IPS DF 6.9 (cell line): Measurements from ENCODE around the gene ACTL10.

Experiments
- DNase-seq: peaks from one replicate; pipeline ENCODE4 v3.0.0-alpha.2; 2013; ENCODE audit warnings: low read depth, low spot score
- H3K27ac ChIP-seq: one replicate; pipeline ENCODE4 v1.5.1; 2013; ENCODE audit warnings: low read length, control low read depth
- H3K27me3 ChIP-seq: 2 replicates; pipeline ENCODE4 v1.6.1; 2013; ENCODE audit warnings: mild to moderate bottlenecking, low read length; ENCODE audit not compliant: control insufficient read depth, insufficient read depth
- H3K36me3 ChIP-seq: 2 replicates; pipeline ENCODE4 v1.6.1; 2013; ENCODE audit warnings: low read length; ENCODE audit not compliant: control insufficient read depth, insufficient read depth
- H3K4me1 ChIP-seq: 2 replicates; pipeline ENCODE4 v1.6.1; 2013; ENCODE audit warnings: low read length; ENCODE audit not compliant: control insufficient read depth, insufficient read depth
- H3K4me3 ChIP-seq: 2 replicates; pipeline ENCODE4 v1.5.1; 2013; ENCODE audit warnings: mild to moderate bottlenecking, low read length
- H3K9me3 ChIP-seq: 2 replicates; pipeline ENCODE4 v1.6.1; 2013; ENCODE audit warnings: low read length, inconsistent platforms; ENCODE audit not compliant: control insufficient read depth, insufficient read depth
- WGBS: extraction: QIAGEN DNeasy Blood & Tissue Kit; methylation state at CpG from one replicate; pipeline ENCODE4 v1.1.7; 2013; ENCODE audit warnings: mixed read lengths, missing lambda C conversion rate; ENCODE audit not compliant: insufficient read length, insufficient coverage; 5-methylcytosine and 5-hydroxymethylcytosine counted together

ACTL10 gene

DNA sequence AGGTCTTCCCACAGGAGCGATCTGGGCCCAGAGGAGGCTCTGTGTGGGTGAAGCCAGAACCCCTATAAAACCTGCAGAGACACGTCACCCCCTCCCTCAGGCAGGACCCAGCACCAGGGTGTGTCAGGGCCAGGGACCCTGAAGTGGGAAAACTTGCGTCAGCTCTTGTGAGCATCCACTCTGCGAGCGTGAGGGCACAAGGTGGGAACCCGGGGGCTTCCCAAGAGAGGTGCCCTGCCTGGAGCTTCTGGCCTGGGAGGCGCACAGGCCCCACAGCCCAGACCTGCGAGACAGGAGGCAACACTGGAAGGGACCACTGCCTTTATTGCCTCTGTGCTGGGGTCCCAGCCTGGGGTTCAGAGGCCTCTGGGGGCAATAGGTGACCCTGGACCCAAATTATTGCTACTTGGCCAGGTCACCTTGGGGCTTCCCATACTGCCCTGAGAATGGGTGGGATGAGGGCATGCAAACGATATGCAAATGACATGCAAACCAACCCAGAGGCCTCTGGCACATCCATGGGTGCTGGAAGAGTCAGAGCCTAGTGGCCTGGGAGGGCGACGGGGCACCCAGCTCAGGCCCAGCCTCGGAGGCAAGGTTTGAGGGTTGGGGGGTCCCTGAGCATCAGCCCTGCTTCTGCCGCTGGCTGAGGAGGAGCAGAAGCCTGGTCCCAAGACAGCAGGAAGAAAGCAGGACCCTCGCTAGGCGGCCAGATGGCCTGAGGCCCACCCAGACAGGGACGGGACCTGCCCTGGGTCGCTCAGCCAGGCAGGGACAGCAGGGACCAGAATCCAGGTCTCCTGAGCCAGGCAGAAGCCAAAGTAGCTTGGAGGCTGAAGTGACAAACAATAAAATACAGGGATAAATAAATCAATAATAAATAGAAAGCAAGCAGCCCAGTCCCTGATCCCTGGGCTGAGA lies 9.7 kb upstream of the ACTL10 start:
- peaks cover 10% of the 10 kb centered on the region for H3K36me3 ChIP-seq
- WGBS: no CpG with 5 or more reads among the region's 17 CpGs
- no peaks in the 10 kb centered on the region for H3K9me3 ChIP-seq

DNA sequence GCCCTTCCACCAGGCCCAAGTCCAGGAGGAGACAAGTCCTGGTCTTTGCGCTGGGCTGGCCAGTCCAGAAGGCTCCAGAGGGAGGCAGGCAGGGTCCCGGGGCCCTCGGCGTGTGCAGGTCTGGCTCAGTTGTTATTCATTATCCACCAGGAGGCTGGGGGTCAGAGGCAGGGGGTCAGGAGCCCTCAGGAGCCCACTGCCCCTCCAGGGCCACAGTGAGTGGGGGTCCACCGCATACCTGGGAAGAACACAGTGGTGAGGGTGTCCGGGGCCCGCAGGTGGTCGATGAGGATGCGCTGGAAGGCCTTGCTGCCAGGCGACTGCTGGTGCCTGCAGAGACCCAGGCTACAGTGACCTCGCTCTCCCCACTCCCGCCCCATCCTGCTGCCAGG lies 9.0 kb upstream of the ACTL10 start:
- DNase-seq: no peak
- H3K27ac ChIP-seq: no peak overlapping the region
- no peaks in the 10 kb centered on the region for H3K27me3 ChIP-seq
- H3K4me1 ChIP-seq: peaks cover 2% of the 10 kb centered on the region
- no peaks in the 10 kb centered on the region for H3K9me3 ChIP-seq
- no peak overlapping the region for H3K4me3 ChIP-seq
- H3K36me3 ChIP-seq: peaks cover 10% of the 10 kb centered on the region
- no CpG with 5 or more reads among the region's 12 CpGs for WGBS

More for the DNA sequence above, 9.7 kb upstream of the ACTL10 start:
- no peaks in the 10 kb centered on the region for H3K27me3 ChIP-seq
- H3K27ac ChIP-seq: no peak overlapping the region
- H3K4me1 ChIP-seq: no peaks in the 10 kb centered on the region; the same call in 1 of the 2 replicates
- no peak for DNase-seq
- no peak overlapping the region for H3K4me3 ChIP-seq

DNA sequence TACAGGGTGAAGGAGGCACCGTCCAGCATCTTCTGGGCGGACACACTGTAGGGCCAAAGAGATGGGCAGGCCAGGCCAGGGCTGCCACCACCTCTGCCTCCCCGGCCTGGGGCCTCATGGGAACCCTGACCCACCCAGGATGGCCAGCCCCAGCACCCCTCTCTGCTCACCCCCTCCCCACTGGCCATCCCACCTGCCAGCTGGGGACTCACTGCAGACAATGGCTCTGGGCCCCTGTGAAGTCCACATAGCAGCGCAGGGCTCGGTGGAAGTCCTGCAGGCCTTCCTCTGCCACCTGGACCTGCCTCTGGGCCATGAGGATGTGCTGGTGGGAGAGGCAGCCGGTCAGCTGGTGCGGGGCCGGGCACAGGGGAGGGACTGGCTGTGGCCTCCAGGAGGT lies 8.2 kb upstream of the ACTL10 start:
- Histone ChIP-seq H3K36me3 (peaks cover 10% of the 10 kb centered on the region), H3K27ac (no peak overlapping the region), H3K9me3 (no peaks in the 10 kb centered on the region), H3K27me3 (no peaks in the 10 kb centered on the region), H3K4me1 (peaks cover 3% of the 10 kb centered on the region), H3K4me3 (no peak overlapping the region)
- DNase-seq: no peak
- no CpG with 5 or more reads among the region's 8 CpGs for WGBS

DNA sequence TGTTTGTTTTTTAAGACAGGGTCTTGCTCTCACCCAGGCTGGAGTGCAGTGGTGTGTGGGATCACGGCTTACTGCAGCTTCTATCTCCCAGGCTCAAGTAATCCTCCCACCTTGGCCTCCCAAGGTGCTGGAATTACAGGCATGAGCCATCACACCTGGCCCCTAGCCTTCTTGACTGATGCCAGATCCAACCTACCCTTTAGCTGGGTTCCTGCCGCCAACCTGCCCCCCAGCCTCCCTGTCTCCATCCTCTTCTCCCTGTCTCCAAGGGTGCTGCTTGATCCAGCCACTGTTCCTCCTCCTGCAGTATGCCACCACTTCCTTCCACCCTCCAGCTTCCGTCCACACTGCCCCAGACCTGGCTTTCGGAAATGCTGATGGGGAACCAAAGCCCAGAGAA lies 7.8 kb upstream of the ACTL10 start:
- no peak for DNase-seq
- peaks cover 3% of the 10 kb centered on the region for H3K4me1 ChIP-seq
- peaks cover 10% of the 10 kb centered on the region for H3K36me3 ChIP-seq

DNA sequence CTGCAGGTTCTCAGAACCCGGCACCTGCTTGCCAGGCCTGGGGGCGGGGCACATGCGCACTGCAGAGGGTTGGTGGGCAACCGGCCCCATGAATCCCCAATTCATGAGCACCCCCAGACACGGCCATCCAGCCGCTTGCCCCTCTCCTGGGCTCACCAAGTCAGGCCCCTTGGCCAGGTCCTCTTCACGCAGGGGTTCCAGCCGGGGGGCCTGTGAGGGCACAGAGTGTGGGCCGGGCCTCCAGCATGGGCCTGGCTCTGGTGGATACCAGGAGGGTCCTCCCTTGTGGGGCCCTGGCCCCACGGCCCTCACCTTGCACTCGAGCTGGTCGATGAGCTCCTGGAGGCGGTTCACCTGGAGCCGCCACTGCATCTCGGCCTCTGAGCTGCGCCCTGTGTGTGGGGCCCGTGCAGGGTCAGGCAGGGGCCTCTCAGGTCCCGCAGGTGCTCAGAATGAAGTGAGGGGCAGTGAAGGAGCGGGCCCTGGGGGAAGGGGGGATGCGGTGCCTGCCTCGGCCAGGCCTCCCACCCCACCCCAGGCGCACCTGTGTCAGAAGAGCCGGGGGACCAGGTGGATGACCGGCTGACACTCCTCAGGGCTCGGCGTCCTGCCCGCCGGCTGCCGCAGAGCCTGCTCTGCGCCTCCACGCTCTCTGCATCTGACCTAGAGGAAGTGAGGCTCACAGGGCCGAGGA lies 7.3 kb upstream of the ACTL10 start:
- Histone ChIP-seq H3K4me1 (peaks cover 3% of the 10 kb centered on the region), H3K27me3 (no peaks in the 10 kb centered on the region), H3K9me3 (no peaks in the 10 kb centered on the region), H3K27ac (no peak overlapping the region), H3K4me3 (no peak overlapping the region), H3K36me3 (peaks cover 10% of the 10 kb centered on the region)
- no CpG with 5 or more reads among the region's 32 CpGs for WGBS
- no peak for DNase-seq

More for the DNA sequence above, 7.8 kb upstream of the ACTL10 start:
- no CpG with 5 or more reads among the region's 4 CpGs for WGBS
- no peaks in the 10 kb centered on the region for H3K27me3 ChIP-seq
- H3K27ac ChIP-seq: no peak overlapping the region
- no peak overlapping the region for H3K4me3 ChIP-seq
- H3K9me3 ChIP-seq: no peaks in the 10 kb centered on the region

DNA sequence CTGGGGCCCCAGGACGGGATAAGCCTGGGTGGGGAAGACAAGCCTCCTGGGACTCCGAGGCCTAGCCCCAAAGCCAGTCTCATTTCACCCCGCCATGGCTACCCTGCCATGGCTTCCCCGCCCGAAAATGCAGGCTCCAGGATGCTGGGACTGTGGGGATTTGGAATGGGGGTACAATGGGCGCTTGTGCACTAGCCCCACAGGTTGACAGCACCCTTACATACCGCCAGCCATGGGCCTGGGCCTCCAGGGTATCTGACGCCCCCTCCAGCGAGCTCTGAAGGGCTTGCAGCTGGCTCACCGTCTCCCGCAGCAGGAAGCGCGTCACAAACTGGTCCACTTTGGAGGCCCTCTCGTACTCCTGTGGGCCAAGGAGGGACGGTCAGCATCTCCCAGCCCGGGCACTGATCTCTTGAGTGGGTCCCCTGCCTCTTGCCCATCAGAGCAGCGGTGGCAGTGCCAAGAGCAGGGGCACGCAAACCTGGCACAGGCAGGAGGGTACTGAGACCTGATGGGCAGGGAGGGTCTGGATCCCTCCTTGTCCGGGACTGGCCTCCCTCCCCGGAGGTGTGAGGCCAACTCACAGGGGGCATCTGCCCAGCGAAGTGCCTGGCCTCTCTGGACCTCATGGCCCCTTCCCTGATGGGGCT lies 6.6 kb upstream of the ACTL10 start:
- DNase-seq: no peak
- H3K27me3 ChIP-seq: no peaks in the 10 kb centered on the region
- H3K27ac ChIP-seq: no peak overlapping the region
- no peaks in the 10 kb centered on the region for H3K9me3 ChIP-seq
- H3K4me1 ChIP-seq: peaks cover 3% of the 10 kb centered on the region
- no CpG with 5 or more reads among the region's 21 CpGs for WGBS
- H3K4me3 ChIP-seq: no peak overlapping the region
- H3K36me3 ChIP-seq: peaks cover 10% of the 10 kb centered on the region

DNA sequence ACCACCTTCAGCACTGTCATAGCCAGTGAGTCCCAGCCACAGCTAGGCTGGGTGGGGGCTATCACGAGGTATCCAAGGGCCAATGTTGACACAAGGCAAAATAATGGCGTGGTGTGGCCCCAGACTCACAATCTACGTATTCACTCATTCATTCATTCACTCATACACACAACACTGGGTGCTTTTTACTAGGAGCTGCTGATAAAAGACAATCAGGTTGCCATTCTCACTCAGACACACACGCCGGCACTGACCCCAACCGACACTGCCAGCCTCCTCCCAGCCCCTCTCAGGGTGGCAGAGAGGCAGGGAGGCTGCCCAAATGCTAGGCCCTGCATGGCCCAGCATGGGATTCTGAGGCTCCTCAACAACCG lies 6.1 kb upstream of the ACTL10 start:
- H3K4me3 ChIP-seq: no peak overlapping the region
- WGBS: no CpG with 5 or more reads among the region's 7 CpGs
- DNase-seq: no peak
- peaks cover 10% of the 10 kb centered on the region for H3K36me3 ChIP-seq
- H3K4me1 ChIP-seq: peaks cover 3% of the 10 kb centered on the region
- no peaks in the 10 kb centered on the region for H3K9me3 ChIP-seq
- no peaks in the 10 kb centered on the region for H3K27me3 ChIP-seq
- H3K27ac ChIP-seq: no peak overlapping the region

DNA sequence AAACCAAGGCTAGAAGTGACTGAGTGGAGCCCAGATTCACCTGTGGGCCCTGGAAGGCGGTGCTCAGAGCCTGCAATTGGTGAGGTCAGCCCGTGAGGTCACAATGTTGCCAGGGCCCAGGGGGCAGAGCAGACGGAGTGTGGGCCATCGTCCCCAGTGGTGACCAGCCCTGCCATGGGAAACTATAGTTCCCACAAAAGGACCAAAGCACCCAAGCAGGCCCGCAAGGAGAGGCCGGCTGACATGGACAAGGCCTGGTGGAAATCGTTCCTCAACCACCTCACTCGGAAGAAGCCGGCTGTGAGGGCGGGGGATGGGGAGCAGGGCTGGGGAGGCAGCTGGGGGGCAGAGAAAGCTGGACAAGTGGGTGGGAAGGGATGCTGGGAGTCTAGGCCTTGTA lies 4.6 kb upstream of the ACTL10 start, which contains the start of gene C20orf144:
TSS of gene C20orf144 (plus strand) at position 156 of the 400 bp plus-strand sequence. CDS start at position 175, 19 bp downstream.
- no peak for DNase-seq
- H3K27ac ChIP-seq: no peak within 1 kb of the TSS
- H3K4me3 ChIP-seq: peak within 1 kb of the TSS; percentile 68; the same call in 1 of the 2 replicates
- H3K4me1 ChIP-seq: peaks cover 3% of the 10 kb centered on the region
- H3K9me3 ChIP-seq: no peaks in the 10 kb centered on the region
- H3K27me3 ChIP-seq: no peaks in the 10 kb centered on the region
- H3K36me3 ChIP-seq: peaks cover 11% of the 10 kb centered on the region
- WGBS: no CpG with 5 or more reads among the region's 10 CpGs

DNA sequence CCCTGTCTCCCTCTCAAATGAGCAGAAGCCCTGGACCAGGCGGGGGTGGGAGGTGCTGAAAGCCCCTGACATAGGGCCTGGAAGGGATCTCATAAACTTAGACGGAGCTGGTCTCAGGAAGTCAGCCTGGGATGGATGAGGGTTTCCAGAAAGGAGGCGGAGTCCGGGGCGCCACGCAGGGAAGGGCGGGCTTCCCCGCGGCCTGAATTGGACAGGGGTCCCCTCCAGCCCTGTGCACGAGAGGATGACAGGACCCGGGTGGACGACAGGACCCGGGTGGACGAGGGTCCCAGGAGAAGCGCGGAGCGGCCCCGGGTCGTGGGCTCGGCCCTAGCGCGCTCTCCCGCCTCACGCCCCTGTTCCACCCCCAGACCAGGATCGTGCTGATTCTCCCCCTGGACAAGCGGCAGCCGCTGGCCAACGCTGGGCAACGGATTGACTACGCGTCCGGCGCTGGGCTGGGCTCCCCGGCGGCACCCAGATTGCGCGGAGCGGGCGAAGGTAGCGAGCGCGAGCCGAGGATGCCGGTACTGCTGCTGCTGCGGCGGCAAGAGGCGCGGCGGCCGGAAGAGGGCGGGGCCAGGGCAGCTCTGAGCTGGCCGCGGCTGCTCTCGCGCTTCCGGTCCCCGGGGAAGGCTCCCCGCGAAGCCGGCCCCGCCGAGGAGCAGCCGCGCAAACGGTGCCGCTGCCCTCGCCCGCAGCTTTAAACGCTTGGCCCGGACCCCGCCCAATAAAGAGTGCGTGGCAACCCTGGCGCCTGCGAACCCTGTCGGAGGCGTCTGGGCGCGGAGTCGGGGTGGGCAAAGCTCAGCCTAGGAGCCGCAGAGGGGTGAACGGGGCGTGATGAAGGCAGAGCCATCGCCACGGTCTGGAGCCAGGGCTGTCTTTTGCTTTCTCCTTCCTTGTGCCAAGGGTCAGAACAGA lies 3.3 kb upstream of the ACTL10 start:
- Histone ChIP-seq H3K4me3 (peak overlapping the region; percentile 68), H3K9me3 (no peaks in the 10 kb centered on the region), H3K36me3 (peaks cover 6% of the 10 kb centered on the region; the same call in 1 of the 2 replicates), H3K27me3 (no peaks in the 10 kb centered on the region), H3K4me1 (peaks cover 3% of the 10 kb centered on the region), H3K27ac (no peak overlapping the region)
- no CpG with 5 or more reads among the region's 84 CpGs for WGBS
- DNase-seq: no peak
